ENCODE results near the gene PIGT. TPM values are rescaled to one million over a fixed set of nuclear protein-coding genes. Genes with fewer than 3 reads are reported as not detected.

The PIGT gene
- total RNA-seq, 2 donors from 2014 or later: 38.6 to 50.3 TPM

GRCh38 chr20:45452238-45452637 is 36.3 kb downstream of the PIGT start:
- no peak overlapping the region for H3K27ac ChIP-seq
- WGBS, 2 donors: 56 to 61% methylated on average over 4 of the region's 4 CpGs
- no peaks in the 10 kb centered on the region for H3K36me3 ChIP-seq (replicated peaks in 1 of 2; ENCODE audit: insufficient read depth in 1 of 2, low read depth in 2 of 2)
- no peaks in the 10 kb centered on the region for H3K4me1 ChIP-seq
- intact Hi-C loops (cut with DNase I): loop anchor here (10.0 kb wide), 1 partner anchor 313 kb away; no protein-coding TSS in a partner anchor
- no peak for DNase-seq
- ATAC-seq: no peak
- no peak for TF ChIP-seq POLR2A (IDR thresholded peaks at IDR 0.05)
- TF ChIP-seq, protein P1, sequence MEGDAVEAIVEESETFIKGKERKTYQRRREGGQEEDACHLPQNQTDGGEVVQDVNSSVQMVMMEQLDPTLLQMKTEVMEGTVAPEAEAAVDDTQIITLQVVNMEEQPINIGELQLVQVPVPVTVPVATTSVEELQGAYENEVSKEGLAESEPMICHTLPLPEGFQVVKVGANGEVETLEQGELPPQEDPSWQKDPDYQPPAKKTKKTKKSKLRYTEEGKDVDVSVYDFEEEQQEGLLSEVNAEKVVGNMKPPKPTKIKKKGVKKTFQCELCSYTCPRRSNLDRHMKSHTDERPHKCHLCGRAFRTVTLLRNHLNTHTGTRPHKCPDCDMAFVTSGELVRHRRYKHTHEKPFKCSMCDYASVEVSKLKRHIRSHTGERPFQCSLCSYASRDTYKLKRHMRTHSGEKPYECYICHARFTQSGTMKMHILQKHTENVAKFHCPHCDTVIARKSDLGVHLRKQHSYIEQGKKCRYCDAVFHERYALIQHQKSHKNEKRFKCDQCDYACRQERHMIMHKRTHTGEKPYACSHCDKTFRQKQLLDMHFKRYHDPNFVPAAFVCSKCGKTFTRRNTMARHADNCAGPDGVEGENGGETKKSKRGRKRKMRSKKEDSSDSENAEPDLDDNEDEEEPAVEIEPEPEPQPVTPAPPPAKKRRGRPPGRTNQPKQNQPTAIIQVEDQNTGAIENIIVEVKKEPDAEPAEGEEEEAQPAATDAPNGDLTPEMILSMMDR (IDR thresholded peaks at IDR 0.05): no peak
- H3K4me3 ChIP-seq: no peak overlapping the region
- H3K27me3 ChIP-seq: no peaks in the 10 kb centered on the region
- no peaks in the 10 kb centered on the region for H3K9me3 ChIP-seq

- H3K27ac ChIP-seq: no peak overlapping the region
Measured at GRCh38 chr20:45452772-45453691, 37.1 kb downstream of the PIGT start.

GRCh38 chr20:45456632-45457031 is 40.7 kb downstream of the PIGT start:
- no peak overlapping the region for H3K4me3 ChIP-seq
- no peaks in the 10 kb centered on the region for H3K4me1 ChIP-seq
- no peaks in the 10 kb centered on the region for H3K36me3 ChIP-seq (replicated peaks in 1 of 2; ENCODE audit: insufficient read depth in 1 of 2, low read depth in 2 of 2)
- intact Hi-C loops (cut with DNase I): loop anchor here (10.0 kb wide), 1 partner anchor 308 kb away; no protein-coding TSS in a partner anchor
- H3K9me3 ChIP-seq: no peaks in the 10 kb centered on the region
- peak; percentile 26 to 65 (median 46) for DNase-seq
- ATAC-seq: no peak
- no peak overlapping the region for H3K27ac ChIP-seq
- WGBS, 2 donors: 16 to 20% methylated on average over 6 of the region's 6 CpGs
- no peak for TF ChIP-seq POLR2A (IDR thresholded peaks at IDR 0.05)
- TF ChIP-seq, protein P1 (IDR thresholded peaks at IDR 0.05): peak in 4 of 7 experiments; percentile 26 to 48 (median 35)
- H3K27me3 ChIP-seq: no peaks in the 10 kb centered on the region

More at GRCh38 chr20:45452772-45453691, 37.1 kb downstream of the PIGT start:
- Histone ChIP-seq H3K4me1 (no peaks in the 10 kb centered on the region), H3K36me3 (replicated peaks in 1 of 2; ENCODE audit: insufficient read depth in 1 of 2, low read depth in 2 of 2) (no peaks in the 10 kb centered on the region), H3K9me3 (no peaks in the 10 kb centered on the region), H3K27me3 (no peaks in the 10 kb centered on the region), H3K4me3 (no peak overlapping the region)
- intact Hi-C loops (cut with DNase I): loop anchor here (10.0 kb wide), 1 partner anchor 312 kb away; no protein-coding TSS in a partner anchor
- ATAC-seq (no peak), DNase-seq (no peak)
- 67 to 71% methylated on average over 4 of the region's 4 CpGs for WGBS, 2 donors
- TF ChIP-seq, protein P1 (IDR thresholded peaks at IDR 0.05): no peak
- TF ChIP-seq POLR2A (IDR thresholded peaks at IDR 0.05): no peak

DNA sequence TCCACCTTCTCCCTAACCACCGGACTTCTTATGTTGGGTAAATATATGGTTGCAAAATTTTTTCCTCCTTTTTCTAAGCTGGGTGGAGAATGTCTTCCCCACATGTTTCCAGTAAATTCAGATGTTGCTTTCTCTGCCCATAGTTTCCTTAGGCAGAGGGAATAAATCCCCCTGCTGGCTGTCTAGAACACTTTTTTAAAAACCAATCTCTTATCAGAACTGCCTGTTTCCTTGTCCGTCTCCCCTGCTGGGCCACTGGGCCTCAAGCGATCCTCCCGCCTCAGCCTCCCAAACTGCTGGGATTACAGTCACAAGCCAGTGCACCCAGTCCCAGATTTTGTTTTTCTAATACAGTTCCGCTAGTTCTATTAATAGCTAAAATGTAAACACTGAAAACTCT is 43.7 kb downstream of the PIGT start:
- Histone ChIP-seq H3K27ac (no peak overlapping the region), H3K9me3 (no peaks in the 10 kb centered on the region), H3K36me3 (replicated peaks in 1 of 2; ENCODE audit: insufficient read depth in 1 of 2, low read depth in 2 of 2) (no peaks in the 10 kb centered on the region), H3K27me3 (no peaks in the 10 kb centered on the region), H3K4me1 (no peaks in the 10 kb centered on the region), H3K4me3 (no peak overlapping the region)
- ATAC-seq (no peak), DNase-seq (no peak)
- 63 to 72% methylated on average over 5 of the region's 5 CpGs for WGBS, 2 donors
- intact Hi-C loops (cut with DNase I): loop anchor here (10.0 kb wide), 1 partner anchor 305 kb away; no protein-coding TSS in a partner anchor
- TF ChIP-seq POLR2A (IDR thresholded peaks at IDR 0.05): no peak
- TF ChIP-seq, protein P1 (IDR thresholded peaks at IDR 0.05): no peak

Measured in body of pancreas (tissue), 4 donors.